Measurements from ENCODE around the gene OPRD1.

GRCh38 chr1:28790377-28791035 lies 21.5 kb upstream of the OPRD1 start:
- TF ChIP-seq POLR2A (IDR thresholded peaks at IDR 0.05; ENCODE audit: low read depth), result no peak
- no peak for TF ChIP-seq CTCF (IDR thresholded peaks at IDR 0.05)

Measured in esophagus muscularis mucosa (tissue), 3 donors.